NCI-H128 (cell line): ENCODE measurements around the gene MISFA.
"Not testable (repeated sequence)": the region's sequence is repeated elsewhere in the genome, so short reads cannot be mapped to it uniquely, and the experiment has no call there.

ENCODE experiments used
- DNase-seq: peaks from one replicate; lab custom pipeline; 2025; ENCODE audit not compliant: unreplicated experiment; lab: John Stamatoyannopoulos, UW

Gene MISFA

DNA sequence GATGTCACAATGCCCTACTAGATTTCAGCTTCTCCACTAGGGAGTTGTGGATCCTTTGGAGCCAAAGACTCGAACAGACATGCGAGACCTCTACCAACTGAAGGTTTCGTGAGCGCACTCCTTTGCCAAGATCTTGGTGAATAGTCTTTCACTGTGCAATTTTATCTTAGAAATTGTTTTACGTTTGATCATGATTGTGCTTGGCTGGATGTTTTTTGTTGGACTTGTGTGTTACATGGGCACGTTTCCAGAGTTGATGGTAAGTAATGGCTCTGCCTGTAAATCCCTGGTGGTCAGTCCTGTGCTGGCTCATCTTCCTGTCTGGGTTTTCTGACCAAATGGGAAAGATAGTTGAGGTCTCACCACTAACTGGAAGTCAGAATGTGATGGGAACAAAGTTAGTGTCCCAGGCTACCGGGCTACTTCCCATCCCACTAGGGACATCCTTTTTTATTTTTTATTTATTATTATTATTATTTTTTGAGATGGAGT lies at the start of gene MISFA:
Gene MISFA (plus strand): TSS at position 51 of the 492 bp plus-strand sequence. CDS start 140 bp downstream, at position 191.
- DNase-seq, result no peak

DNA sequence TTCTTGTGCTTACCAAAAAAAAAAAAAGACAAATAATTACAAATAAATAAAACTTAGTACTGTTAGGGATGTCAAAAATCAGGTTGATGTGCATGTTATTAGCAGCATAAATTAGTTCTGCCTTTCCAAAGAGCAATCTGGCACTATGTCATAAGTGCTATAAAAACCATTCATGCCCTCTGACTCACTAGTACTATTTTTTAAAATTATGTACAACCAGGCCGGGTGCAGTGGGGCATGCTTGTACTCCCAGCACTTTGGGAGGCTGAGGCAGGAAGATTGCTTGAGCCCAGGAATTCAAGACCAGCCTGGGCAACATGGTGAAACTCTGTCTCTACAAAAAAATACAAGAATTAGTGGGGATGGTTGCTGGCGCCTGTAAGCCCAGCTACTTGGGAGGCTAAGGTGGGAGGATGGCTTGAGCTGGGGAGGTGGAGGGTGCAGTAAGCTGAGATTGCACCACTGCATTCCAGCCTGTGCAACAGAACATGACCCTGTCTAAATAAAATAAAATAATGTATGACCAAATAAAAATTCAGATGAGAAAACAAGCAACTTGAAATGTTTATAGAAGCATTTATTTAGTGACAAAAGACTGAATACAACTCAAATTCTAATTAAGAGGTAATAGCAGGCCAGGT lies 36.4 kb upstream of the MISFA start:
- DNase-seq, result no peak

DNA sequence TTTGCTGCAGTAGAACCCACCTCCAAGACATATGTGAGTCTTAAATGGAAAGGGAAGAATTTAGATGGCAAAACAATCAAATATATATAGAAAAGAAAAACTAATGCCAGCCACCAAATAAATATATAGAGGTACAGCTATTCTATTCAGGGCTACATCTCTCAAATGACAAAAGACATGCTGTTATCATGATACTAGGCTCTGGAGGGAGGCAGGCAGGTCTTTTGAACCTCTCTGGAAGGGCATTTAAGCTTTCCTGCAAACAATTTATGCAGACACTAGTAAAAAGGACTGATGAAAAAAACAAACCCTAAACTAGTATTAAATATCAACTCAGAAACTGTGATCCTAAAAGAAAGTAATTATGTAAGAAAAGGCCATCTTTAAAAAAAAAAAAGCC lies 35.4 kb upstream of the MISFA start:
- DNase-seq, result no peak

DNA sequence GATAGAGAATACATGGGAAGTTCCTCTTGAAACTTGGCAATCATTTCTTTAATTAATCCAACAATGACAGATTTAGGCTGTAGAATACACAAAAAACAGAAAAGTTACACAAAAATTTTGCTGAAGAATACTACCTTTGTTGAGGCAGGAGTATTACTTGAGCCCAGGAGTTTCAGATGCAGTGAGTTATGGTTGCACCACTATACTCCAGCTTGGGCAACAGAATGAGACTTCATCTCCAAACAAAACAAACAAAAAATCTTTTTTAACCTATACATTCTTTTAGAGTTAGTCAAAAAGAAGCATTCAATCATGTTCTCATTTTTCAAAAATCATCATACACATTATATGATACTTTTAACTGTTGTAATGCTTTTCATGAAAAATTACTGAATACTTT lies 33.2 kb upstream of the MISFA start:
- no peak for DNase-seq

DNA sequence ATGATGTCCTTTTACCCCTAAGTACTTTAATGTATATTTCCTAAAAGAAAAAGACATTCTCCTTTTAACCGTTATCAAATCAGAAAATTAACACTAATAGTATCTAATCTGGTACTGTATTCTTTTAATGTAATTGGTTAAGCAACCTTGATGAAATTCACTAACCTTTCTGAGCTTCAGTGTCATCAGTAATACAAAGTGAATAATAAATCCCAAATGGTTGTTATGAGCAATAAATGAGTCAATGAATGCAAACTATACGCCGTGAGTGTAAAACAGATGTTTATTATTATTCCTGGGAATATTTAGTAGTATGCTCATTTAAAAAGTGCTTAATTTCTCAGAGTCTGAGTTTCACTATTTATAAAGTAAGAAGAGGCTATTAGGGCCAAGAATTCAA lies 32.5 kb upstream of the MISFA start:
- no peak for DNase-seq

DNA sequence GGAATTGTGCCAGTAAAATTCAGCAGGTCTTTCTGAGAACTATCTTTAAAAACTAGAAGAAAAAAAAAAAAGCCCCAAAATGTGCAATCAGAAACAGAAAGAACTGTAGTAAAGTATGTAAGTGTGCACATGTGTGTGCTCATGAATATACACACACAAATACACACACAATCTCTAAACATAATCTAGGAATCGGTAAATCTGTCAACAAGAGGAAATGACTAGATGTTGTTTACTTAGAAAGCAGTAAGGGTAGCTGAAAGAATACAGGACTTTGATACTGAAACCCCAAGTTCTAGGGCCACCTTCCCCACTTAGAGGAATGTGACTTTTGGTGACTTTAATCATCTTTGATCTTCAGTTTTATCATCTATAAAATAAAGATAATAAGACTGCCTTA lies 24.2 kb upstream of the MISFA start:
- DNase-seq, result no peak

DNA sequence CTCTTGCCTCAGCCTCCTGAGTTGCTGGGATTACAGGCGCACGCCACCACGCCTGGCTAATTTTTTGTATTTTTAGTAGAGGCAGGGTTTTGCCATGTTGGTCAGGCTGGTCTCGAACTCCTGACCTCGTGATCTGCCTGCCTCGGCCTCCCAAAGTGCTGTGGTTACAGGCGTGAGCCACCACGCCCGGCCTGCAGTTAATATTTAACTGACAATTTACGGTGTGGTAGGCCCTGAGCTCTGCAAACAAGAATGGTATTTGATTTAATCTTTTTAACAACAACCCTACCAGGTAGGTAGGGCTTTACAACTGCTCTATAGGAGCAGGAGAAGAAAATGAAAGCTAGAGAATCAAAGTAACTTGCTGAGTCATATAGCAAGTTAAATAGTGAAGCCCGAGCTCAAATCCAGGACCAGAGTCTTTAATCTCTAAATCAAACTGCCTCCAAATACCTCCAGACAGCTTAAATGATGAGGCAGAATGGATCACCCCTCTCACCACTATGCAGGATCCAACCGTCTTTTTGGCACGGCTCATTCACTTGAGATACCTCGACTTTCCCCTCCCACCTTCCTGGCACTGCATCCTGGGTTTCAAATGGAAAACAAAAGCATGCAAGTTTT lies 20.5 kb upstream of the MISFA start:
- no peak for DNase-seq

DNA sequence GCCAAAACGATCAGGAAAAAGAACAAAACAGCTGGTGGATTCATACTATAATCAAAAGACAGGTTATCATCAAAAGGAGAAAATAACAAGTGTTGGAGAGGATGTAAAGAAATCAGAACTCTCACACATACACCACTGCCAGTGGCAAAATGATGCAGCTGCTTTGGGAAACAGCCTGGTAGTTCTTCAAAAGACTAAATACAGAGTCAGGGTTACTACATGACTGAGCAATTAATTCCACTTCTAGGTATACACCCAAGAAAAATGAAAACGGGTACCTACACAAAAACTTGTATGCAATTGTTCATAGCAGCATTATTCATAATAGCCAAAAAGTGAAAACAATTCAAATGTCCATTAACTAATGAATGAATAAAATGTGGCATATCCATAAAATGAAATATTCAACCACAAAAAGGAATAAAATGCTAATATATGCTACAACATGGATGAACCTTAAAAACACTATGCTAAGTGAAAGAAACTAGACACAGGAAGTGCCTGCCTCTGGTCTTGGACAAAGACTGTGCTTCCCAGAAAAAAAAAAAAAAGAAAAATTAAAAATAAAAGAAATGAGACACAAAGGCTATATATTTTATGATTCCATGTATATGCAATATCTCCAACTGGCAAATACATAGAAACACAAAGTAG lies 19.3 kb upstream of the MISFA start:
- DNase-seq, result no peak

DNA sequence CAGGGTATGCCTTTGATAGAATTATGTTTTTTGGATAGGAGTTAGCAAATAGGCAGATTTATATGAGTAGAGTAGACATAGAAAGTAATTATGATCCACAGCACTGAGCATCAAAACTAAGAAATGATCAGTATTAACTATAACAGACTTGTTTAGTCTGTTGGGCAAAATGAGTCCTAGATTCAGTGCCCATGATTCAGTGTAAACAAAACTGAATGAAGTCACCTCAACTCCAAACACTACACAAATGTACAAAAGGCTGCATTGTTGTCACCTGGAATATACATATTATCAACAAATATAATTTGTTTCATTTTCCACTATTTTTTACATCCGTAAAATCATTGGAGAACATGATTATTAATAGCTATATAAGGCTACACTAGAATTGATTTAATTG lies 17.8 kb upstream of the MISFA start:
- no peak for DNase-seq

DNA sequence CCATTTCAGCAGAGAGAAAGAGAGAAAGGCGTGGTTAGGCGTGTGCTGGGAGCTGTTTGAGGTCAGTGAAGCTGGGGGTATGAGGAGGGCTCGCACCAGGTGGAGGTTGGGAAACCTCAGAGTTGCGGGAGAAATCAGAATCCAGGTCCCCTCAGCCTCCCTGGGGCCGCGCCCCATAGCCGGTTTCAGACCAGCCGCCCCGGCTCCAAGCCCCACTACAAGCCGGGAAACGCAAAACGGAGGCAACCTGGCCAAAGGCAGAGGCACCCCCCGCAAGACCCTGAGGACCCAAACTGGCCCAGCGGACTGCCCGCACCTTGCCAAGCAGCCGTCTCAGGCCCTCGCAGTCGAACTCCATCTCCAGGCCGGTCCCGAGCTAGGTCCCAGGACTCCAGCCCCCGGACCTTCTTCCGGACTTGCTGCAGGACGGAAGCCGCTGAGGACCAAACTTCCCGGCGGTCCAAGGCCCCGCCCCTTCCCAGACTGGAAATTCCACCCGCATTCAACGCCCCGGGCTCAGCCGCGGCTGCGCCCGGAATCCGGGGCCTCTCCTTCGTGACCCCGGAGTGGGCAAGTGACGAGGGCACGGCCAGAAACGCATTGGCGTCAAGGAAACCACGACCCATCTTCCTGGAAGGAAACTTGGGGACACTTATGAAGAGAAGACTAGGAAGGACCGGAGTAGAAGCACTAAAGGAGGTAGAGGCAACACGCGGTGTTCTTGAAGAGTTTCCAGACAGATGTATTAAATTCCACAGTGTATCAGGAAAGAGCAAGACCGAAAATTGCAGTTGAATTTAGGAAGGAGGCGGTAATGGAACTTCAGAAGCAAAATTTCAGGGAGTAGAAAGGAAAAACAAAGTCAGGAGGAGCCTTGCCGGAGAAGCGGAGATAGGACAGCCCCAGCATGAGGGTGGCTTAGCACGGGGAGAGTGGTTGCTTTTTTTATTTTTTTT lies 11.0 kb upstream of the MISFA start, which contains the start of gene UEVLD:
Gene UEVLD (minus strand): TSS at position 438 of the 956 bp plus-strand sequence. CDS start 80 bp downstream, at position 358.
- DNase-seq, result peak; percentile 72

DNA sequence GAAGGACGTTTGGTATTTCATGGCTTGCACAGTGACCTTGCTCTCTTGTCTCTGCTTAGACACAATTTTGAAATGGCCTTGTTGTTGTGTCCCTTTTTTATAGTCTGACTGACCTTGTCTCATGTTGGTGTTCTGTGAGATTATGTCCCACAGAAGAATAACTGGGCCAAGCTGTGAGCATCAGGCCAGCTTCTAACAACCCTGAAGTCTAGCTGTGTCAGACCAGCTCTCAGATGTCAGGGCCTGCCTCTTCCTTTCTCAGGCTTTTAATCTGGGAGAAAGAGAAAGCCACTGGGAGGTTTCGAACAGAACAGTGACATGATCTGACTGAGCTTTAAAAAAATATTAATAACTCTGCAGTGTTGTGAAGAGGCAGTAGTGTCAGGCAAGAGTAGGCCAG lies 9.0 kb upstream of the MISFA start:
- DNase-seq, result no peak

DNA sequence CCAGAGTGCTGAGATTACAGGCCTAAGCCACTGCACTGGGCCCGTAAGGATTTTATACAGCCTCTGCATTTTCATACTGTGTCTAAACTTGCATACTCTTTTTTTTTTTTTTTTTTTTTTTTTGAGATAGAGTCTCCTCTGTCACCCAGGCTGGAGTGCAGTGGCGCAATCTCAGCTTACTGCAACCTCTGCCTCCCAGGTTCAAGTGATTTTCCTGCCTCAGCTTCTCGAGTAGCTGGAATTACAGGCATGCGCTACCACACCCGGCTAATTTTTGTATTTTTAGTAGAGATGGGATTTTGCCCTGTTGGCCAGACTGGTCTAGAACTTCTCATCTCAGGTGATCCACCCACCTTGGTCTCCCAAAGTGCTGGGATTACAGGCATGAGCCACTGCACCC lies 5.5 kb upstream of the MISFA start:
- DNase-seq, result not testable (repeated sequence)

DNA sequence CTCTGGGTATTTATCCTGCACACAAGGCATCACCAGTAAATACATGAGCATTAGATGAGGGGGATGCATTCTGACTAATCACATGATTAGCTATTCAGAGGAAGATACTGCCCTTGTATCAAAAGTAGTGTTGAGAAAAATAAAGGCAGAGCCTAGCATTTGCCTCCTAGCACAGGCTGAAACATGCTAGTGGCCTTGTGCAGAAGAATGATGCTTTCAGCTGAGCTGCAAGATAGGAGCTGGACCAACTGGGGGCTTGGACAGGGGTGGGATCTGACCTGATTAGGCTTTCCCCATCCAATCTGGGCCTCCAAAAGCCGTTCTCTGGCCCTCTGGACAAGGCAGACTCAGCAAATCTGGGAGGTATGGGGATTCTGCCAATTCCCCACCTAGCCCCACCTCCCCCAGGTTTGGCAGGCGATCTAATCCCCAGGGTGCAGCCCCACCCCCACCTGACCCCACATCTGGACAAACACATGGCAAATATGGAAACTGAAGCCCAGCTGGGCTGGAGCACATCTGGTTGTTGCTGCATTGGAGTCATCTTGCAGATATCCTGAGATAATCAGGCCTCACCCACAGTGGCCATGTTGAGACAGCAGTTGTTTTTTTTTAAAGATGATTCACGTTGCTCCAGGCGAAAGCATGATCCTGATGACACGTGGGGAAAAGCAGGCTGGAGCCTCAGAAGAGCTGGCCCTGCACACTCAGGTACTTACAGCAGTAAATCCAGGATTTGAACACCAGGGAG lies 4.4 kb upstream of the MISFA start:
- no peak for DNase-seq

DNA sequence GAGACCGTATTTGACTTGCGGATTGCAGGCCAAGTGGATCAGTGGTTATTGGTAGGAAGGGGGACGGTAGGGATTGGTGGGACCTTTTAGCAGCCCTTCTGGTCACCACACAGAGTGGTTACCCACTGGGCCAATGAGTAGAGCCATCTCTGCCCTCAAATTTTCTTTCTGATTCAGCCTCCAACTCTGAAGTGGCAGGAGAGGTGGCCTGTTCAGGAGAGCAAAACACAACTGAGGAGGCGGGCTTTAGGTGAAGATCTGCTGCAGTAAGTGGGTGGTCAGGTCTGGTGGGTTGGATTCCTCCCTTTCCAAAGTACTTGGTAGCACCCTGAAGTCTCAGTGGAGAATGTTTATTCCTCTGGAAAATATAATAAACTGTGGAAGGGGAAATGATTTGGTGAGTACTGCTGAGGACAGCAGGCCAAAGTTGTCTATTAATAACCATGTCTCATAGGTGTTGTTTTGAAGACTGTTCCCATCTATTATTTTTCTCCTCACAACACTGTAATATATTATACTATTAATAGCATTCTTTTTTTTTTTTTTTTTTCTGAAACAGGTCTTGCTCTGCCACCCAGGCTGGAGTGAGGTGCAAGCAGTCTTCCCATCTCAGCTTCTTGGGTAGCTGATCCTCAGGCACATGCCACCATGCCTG lies 1.5 kb downstream of the MISFA start:
- DNase-seq, result no peak

DNA sequence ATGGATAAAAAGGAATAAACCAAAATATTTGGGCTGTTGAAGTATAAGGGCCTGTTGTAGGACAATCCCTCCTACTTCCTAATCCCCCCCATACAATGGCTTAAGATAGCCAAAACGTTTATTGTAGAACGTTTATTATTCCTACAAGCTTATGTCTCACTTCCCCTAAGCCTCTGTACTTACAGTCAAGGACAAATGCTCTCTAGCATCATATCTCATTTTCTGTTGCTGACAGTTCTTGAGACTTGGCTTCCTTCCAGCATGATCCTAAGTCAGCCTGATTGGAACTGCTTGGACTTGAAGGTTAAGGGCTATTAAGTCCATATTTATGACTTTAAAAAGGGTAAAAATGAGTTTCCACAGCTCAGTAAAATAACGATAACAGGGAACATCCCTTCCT lies 8.8 kb downstream of the MISFA start:
- DNase-seq, result no peak

DNA sequence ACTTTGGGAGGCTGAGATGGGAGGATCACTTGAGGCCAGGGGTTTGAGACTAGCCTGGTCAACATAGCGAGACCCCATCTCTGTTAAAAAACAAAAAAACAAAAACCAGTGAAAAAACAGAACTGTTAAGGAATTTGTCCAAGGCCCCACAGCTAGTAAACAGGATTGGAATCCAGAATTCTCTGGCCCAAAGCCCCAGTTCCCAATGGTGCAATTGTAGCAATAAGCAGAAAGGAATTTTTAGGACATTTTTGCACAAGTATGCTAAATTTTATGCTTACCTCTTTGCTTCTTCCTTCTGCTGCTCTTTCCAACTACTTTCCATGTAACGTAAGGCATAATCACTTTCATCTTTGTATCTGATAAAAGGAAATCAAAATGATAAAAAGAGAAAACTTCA lies 11.6 kb downstream of the MISFA start:
- no peak for DNase-seq

DNA sequence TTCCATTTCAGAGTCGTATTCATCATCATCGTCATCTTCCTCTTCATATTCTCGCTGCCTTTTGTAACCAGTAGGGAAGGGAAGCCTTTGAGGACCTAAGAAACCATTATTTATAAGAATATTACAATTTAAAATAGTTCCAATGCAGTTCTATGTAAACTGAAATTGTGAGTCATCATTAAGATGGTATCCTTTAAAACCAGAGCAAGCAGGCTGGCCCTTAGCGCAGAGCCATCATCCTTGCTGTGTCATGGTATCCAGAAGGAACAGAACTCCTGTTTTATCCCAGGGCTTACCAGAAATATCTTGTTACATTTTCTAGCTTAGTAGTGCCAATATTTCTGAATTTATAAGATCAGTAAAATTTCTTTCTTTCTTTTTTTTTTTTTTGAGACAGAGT lies 12.8 kb downstream of the MISFA start:
- DNase-seq, result no peak

DNA sequence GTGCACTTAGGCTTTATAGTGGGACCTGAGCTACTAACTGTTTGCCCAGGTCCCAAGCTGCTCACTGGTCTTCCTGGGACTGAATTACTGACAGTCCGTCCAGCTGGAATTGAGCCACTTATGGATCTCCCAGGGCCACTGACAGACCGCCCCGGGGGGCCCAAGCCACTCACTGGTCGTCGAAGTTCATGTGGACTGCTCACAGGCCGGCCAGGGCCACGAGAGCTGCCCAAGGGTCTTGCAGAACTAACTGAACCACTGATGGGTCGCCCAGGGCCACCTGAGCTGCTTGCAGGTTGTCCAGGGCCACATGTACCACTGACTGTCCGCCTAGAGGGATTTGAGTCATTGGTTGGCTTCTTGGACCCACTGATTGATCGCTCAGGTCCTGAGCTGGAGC lies 15.1 kb downstream of the MISFA start:
- no peak for DNase-seq

DNA sequence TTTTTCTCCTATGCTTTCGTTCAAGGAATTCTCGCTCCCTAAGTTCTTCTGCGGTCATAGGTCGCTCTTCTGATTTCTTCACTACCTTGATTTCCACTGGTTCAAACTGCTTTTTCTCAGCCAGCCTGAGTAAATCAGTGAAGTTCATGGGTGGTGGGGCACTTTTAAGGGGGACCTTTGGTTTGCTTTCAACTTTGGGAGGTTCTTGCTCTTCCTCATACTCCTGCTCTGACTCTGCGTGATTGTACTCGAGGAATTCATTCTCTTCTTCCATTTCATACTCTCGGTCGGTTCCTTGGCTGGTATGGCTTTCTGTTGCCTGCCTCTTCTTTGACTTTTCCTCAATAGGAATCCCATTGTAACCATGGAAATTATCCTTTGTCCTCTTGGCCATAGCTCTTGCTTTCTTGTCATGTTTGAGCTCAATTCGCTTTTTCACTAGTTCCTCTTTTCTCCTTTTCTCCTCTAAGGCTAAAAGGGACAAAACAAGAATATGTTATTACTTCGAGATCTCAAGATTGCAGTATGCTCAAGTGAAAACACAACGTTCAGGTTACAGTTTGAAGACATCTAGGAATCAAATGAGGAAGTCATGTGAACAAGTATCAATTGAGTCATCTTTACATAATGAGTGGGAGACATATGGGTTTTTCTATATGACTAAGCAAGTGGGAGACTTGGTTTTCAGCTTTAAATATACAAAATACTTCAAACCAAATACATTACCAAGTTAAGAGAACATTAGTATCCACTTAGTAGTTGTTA lies 16.2 kb downstream of the MISFA start:
- DNase-seq, result no peak
